Transverse colon (tissue), 3 donors: Measurements from ENCODE around the gene BMP4.

Source experiments
- POLR2A ChIP-seq: fragments of 450-650 bp; IDR thresholded peaks from one replicate; pipeline ENCODE4 v1.6.1; 2016; ENCODE audit warnings: antibody characterized with exemption, mild to moderate bottlenecking, moderate library complexity
- POLR2AphosphoS5 ChIP-seq, 3 donors: sonication (generic); formaldehyde crosslinking; IDR thresholded peaks; one replicate each; pipeline ENCODE4 v1.6.1; 2016; ENCODE audit warnings: antibody characterized with exemption in 3 of 3

DNA sequence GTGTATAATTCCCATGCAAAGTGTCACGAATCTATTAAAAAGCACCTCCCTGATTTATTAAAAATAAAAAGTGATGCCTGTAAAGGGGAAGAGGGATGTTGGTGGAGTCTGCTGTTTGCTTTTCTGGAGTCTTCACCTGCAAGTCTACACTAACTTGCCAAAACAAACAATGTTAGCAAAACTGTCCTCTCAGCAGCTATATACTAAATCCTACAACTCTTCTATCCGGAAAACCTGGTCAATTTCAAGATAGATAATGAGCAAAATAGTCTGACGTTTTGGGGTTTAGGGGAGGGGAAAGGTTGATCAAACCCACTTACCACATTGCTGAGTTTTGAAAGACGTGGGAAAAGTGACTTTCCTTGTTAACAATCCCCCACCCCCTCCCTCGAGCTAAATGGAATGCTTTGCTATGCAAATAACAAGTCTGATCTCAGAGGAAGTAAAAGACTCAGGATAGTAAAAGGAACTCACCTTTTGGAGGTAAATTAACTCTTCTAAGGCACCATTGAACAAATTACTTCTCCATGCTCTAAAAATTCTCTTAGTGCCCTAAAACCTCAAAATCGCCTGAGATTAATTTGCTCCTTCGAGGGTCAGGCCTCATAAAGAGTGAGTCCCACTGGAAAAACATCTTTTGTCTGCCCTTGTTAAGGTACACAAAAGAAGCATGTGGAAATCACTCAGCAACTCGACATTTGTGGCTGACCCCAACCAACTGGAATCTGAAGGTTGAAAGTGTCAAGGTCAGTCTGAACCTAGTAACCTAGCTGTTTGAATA is 13.5 kb downstream of the BMP4 start:
- TF ChIP-seq POLR2AphosphoS5 (IDR thresholded peaks at IDR 0.05), result no peak
- no peak for TF ChIP-seq POLR2A
